Caco-2 (cell line): ENCODE measurements around the gene DHRS7. TPM values are rescaled to one million over a fixed set of nuclear protein-coding genes. Genes with fewer than 3 reads are reported as not detected.
A peak's percentile ranks its signal among the peaks of the same experiment; 100 is the strongest.

ENCODE experiments used
- BruUV-seq: library from RNA; stranded (reverse); fragments of 400-500 nt; replicated peaks from 2 replicates; lab custom pipeline; 2021; lab: Mats Ljungman, UMichigan
- CTCF ChIA-PET: fragments of 300-600 bp; sonication (Branson Sonifier 250); formaldehyde crosslinking; loops from one replicate; lab custom pipeline; 2022; ENCODE audit warnings: antibody characterized with exemption; lab: Charles Lee
- POLR2A ChIA-PET: fragments of 300-600 bp; sonication (Branson Sonifier 250); formaldehyde crosslinking; loops from one replicate; lab custom pipeline; 2022; ENCODE audit warnings: antibody characterized with exemption; lab: Charles Lee
- DNase-seq, 2 experiments: peaks; one replicate each; pipeline versions ENCODE4 v3.0.0 to v3.0.0-alpha.2; 2020 to 2022
- H3K27me3 ChIP-seq: replicated peaks from 2 replicates; pipeline ENCODE4 v1.6.0; 2011; ENCODE audit warnings: low read length; ENCODE audit not compliant: control insufficient read depth, insufficient read depth
- H3K36me3 ChIP-seq: 2 replicates; pipeline ENCODE4 v1.5.1; 2011; ENCODE audit warnings: low read length; ENCODE audit not compliant: control insufficient read depth, insufficient read depth
- H3K4me1 ChIP-seq: fragments of 250-450 bp; sonication (Bioruptor Pico); 2 replicates; pipeline ENCODE4 v1.5.1; 2020; ENCODE audit warnings: mild to moderate bottlenecking
- H3K4me3 ChIP-seq: 2 replicates; pipeline ENCODE4 v1.5.1; 2011; ENCODE audit warnings: low read depth, mild to moderate bottlenecking, control low read depth, low read length
- H3K9me3 ChIP-seq: fragments of 250-450 bp; sonication (Bioruptor Pico); 2 replicates; pipeline ENCODE4 v1.5.1; 2020; ENCODE audit warnings: mild to moderate bottlenecking, moderate library complexity
- H3K27ac Mint-ChIP-seq: one replicate; pipeline ENCODE4 v1.8.0; 2022; ENCODE audit warnings: mixed read lengths; ENCODE audit not compliant: unreplicated experiment
- H3K27me3 Mint-ChIP-seq: one replicate; pipeline ENCODE4 v1.8.0; 2022; ENCODE audit warnings: mixed read lengths; ENCODE audit not compliant: insufficient read depth, unreplicated experiment
- H3K36me3 Mint-ChIP-seq: one replicate; pipeline ENCODE4 v1.8.0; 2022; ENCODE audit warnings: mild to moderate bottlenecking, mixed read lengths; ENCODE audit not compliant: insufficient read depth, unreplicated experiment
- H3K4me1 Mint-ChIP-seq: one replicate; pipeline ENCODE4 v1.8.0; 2022; ENCODE audit warnings: low read depth, mixed read lengths; ENCODE audit not compliant: unreplicated experiment
- H3K4me3 Mint-ChIP-seq: one replicate; pipeline ENCODE4 v1.8.0; 2022; ENCODE audit warnings: mild to moderate bottlenecking, moderate library complexity, mixed read lengths; ENCODE audit not compliant: unreplicated experiment
- H3K9me3 Mint-ChIP-seq: one replicate; pipeline ENCODE4 v1.8.0; 2022; ENCODE audit warnings: mixed read lengths; ENCODE audit not compliant: unreplicated experiment
- CTCF ChIP-seq, 2 experiments: fragments of 200-600 bp in 1 of 2; IDR thresholded peaks; 1 replicate in 1 of 2; 2 replicates in 1 of 2; pipeline versions ENCODE4 v1.5.1 to v1.8.0; 2011 to 2022; ENCODE audit warnings: antibody characterized with exemption in 1 of 2, control low read depth in 1 of 2, inconsistent platforms in 1 of 2, low read depth in 1 of 2, low read length in 1 of 2, mild to moderate bottlenecking in 1 of 2, moderate library complexity in 1 of 2; ENCODE audit not compliant: insufficient read depth in 1 of 2, severe bottlenecking in 1 of 2, unreplicated experiment in 1 of 2
- intact Hi-C: fragments of 100-400 bp; cut with micrococcal nuclease; formaldehyde crosslinking; loops from one replicate; pipeline ENCODE4 v1.10.0; 2022; ENCODE audit not compliant: unreplicated experiment
- total RNA-seq: library from RNA; stranded (reverse); gene quantifications from 2 replicates; pipeline ENCODE4 v1.2.3, GENCODE V29; 2022

DHRS7 gene
- total RNA-seq, 1 experiment from 2014 or later, result 61.6 TPM

DNA sequence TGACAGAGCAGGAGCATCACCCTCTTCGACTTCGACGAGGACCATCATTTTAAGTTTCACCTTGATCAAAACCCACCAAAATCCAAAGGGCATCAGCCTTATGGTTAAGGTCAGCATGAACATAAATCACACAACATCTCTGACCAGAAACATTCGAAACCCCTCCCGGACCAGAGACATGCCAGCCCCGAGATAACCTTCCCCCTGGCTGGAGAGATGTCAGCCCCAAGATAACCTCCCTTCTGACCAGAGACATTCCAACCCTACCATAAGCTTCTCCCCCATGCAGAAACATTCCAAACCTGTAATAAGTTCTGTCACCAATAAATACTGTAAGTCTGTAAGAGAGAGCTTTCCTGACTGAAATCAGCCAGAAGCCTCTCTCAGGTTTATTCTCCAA is 67.2 kb downstream of the DHRS7 start:
- peak in 1 of 2 experiments; percentile 35 for DNase-seq
- H3K36me3 Mint-ChIP-seq, result peaks cover 42% of the 10 kb centered on the region
- H3K4me1 ChIP-seq, result peaks cover 46% of the 10 kb centered on the region
- no peak overlapping the region for H3K4me3 ChIP-seq
- TF ChIP-seq CTCF (IDR thresholded peaks at IDR 0.05; ENCODE audit: insufficient read depth in 1 of 2, low read depth in 1 of 2, low read length in 1 of 2, severe bottlenecking in 1 of 2, unreplicated experiment in 1 of 2), result no peak
- H3K27me3 Mint-ChIP-seq, result no peaks in the 10 kb centered on the region
- no peaks in the 10 kb centered on the region for H3K36me3 ChIP-seq
- BruUV-seq, result no TSS peak
- CTCF ChIA-PET, result interaction anchor here (1.2 kb wide), 1 partner anchor 133 kb away, joined by 3 read pairs; no protein-coding TSS in a partner anchor
- POLR2A ChIA-PET, result no interaction called here
- no peak overlapping the region for H3K4me3 Mint-ChIP-seq
- H3K9me3 Mint-ChIP-seq, result no peaks in the 10 kb centered on the region
- H3K9me3 ChIP-seq, result no peaks in the 10 kb centered on the region
- peak overlapping the region; percentile 33 for H3K27ac Mint-ChIP-seq
- H3K4me1 Mint-ChIP-seq, result peaks cover 35% of the 10 kb centered on the region
- H3K27me3 ChIP-seq, result no peaks in the 10 kb centered on the region
- intact Hi-C loops, result loop anchor here (10.0 kb wide), 1 partner anchor 177 kb away; no protein-coding TSS in a partner anchor

DNA sequence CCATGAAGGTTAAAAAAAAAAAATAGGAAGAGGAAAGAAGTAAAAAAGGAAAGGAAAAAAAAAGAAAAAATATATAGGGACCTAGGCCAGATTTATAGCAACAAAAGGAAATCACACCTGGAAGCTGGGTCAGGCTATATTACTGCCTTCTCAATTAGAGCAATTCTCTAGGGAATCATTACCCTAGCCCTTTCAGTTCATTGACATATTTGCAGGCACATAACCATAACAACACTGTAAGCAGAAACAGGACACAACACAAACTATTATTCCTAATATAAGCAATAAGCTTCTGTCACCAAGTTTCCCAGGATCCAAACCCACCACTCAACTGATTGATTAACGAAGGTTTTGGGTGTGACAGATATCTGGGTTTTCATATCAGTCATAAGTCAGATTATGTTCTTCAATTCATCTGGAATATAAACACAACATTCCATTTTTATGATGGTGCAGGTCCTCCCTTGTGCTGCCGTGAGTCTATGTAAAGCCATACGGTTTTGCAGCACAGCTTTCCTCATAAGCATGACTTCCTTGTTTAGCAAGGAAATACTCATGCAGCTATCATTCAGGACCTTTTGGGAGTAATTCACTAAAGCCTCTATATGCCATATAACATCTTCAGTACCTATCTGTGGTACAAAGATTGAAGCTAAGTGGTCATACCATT is 69.3 kb downstream of the DHRS7 start:
- no peaks in the 10 kb centered on the region for H3K9me3 Mint-ChIP-seq
- DNase-seq, result no peak
- Histone ChIP-seq H3K4me1 (peaks cover 45% of the 10 kb centered on the region), H3K9me3 (no peaks in the 10 kb centered on the region), H3K27me3 (no peaks in the 10 kb centered on the region), H3K4me3 (no peak overlapping the region), H3K36me3 (no peaks in the 10 kb centered on the region)
- BruUV-seq, result no TSS peak
- H3K4me1 Mint-ChIP-seq, result peaks cover 33% of the 10 kb centered on the region
- CTCF ChIA-PET, result no interaction called here
- TF ChIP-seq CTCF (IDR thresholded peaks at IDR 0.05; ENCODE audit: insufficient read depth in 1 of 2, low read depth in 1 of 2, low read length in 1 of 2, severe bottlenecking in 1 of 2, unreplicated experiment in 1 of 2), result no peak
- H3K27me3 Mint-ChIP-seq, result no peaks in the 10 kb centered on the region
- peak overlapping the region; percentile 74 for H3K27ac Mint-ChIP-seq
- H3K4me3 Mint-ChIP-seq, result peak overlapping the region; percentile 94
- intact Hi-C loops, result loop anchor here (10.0 kb wide), 1 partner anchor 179 kb away; no protein-coding TSS in a partner anchor
- POLR2A ChIA-PET, result no interaction called here
- H3K36me3 Mint-ChIP-seq, result peaks cover 41% of the 10 kb centered on the region

GRCh38 chr14:60095231-60095630 is 70.0 kb downstream of the DHRS7 start:
- no peak for DNase-seq
- Mint-ChIP-seq H3K27ac (peak overlapping the region; percentile 74), H3K4me1 (peaks cover 28% of the 10 kb centered on the region), H3K4me3 (peak overlapping the region; percentile 94), H3K9me3 (no peaks in the 10 kb centered on the region), H3K27me3 (no peaks in the 10 kb centered on the region), H3K36me3 (peaks cover 36% of the 10 kb centered on the region)
- Histone ChIP-seq H3K36me3 (no peaks in the 10 kb centered on the region), H3K4me1 (peaks cover 39% of the 10 kb centered on the region), H3K4me3 (no peak overlapping the region), H3K27me3 (no peaks in the 10 kb centered on the region), H3K9me3 (no peaks in the 10 kb centered on the region)
- TF ChIP-seq CTCF (IDR thresholded peaks at IDR 0.05; ENCODE audit: insufficient read depth in 1 of 2, low read depth in 1 of 2, low read length in 1 of 2, severe bottlenecking in 1 of 2, unreplicated experiment in 1 of 2), result no peak
- POLR2A ChIA-PET, result no interaction called here
- BruUV-seq, result no TSS peak
- intact Hi-C loops, result loop anchor here (10.0 kb wide), 1 partner anchor 180 kb away; no protein-coding TSS in a partner anchor
- CTCF ChIA-PET, result no interaction called here
